Activated CD4-positive, alpha-beta memory T cell treated with anti-CD3 and anti-CD28 coated beads, Interleukin-2, amount 10 ng/mL, durations not matched to agents 7 days and 5 days (primary cell): ENCODE measurements around the gene WDR43. TPM values are rescaled to one million over a fixed set of nuclear protein-coding genes. Genes with fewer than 3 reads are reported as not detected.

ENCODE experiments used
- CTCF ChIA-PET: fragments of 350-600 bp; sonication (Branson Sonifier 250); formaldehyde crosslinking; loops from one replicate; lab custom pipeline; 2021; ENCODE audit warnings: antibody characterized with exemption, inconsistent platforms; lab: Charles Lee
- POLR2A ChIA-PET: fragments of 350-600 bp; sonication (Branson Sonifier 250); formaldehyde crosslinking; loops from one replicate; lab custom pipeline; 2021; ENCODE audit warnings: antibody characterized with exemption; lab: Charles Lee
- DNase-seq: peaks from one replicate; pipeline ENCODE4 v3.0.0-alpha.2; 2020
- H3K27ac Mint-ChIP-seq: one replicate; pipeline ENCODE4 v1.8.0; 2021; ENCODE audit warnings: mild to moderate bottlenecking, mixed read lengths
- H3K27me3 Mint-ChIP-seq: one replicate; pipeline ENCODE4 v1.8.0; 2021; ENCODE audit warnings: mixed read lengths
- H3K36me3 Mint-ChIP-seq: one replicate; pipeline ENCODE4 v1.8.0; 2021; ENCODE audit warnings: low read depth, mixed read lengths
- H3K4me1 Mint-ChIP-seq: one replicate; pipeline ENCODE4 v1.8.0; 2021; ENCODE audit warnings: mixed read lengths
- H3K4me3 Mint-ChIP-seq: one replicate; pipeline ENCODE4 v1.8.0; 2021; ENCODE audit warnings: mild to moderate bottlenecking, mixed read lengths
- H3K9me3 Mint-ChIP-seq: one replicate; pipeline ENCODE4 v1.8.0; 2021; ENCODE audit warnings: mixed read lengths
- total RNA-seq, 2 experiments: library from RNA; stranded (reverse); gene quantifications; one replicate each; pipeline ENCODE4 v1.2.3, GENCODE V29; 2021

Gene WDR43
- total RNA-seq, 2 experiments from 2014 or later = 45.5 to 47.2 TPM

DNA sequence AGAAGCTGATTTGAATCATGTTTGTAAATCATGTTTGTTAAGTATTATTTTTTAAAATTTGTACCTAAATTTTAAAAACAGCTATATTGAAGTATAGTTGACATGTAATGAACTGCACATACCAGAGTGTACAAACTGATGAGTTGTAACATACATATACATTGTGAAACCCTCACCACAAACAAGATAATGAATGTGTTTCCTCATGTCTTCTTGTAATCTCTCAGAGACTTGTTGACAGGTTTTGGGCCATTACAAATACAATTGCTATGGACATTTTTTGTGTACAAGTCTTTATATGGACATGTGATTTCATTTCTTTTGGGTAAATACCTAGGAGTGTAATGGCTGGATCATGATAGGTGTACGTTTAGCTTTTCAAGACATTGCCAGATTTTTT, 21.5 kb downstream of the WDR43 start:
- CTCF ChIA-PET = no interaction called here
- H3K27ac Mint-ChIP-seq = no peak overlapping the region
- no peak for DNase-seq
- no peak overlapping the region for H3K4me3 Mint-ChIP-seq
- POLR2A ChIA-PET = interaction anchor here (0.9 to 1.7 kb wide), 4 partner anchors 15 to 46 kb away, joined by 3 to 6 read pairs (median 4); partner anchors contain the start of gene TRMT61B
- no peaks in the 10 kb centered on the region for H3K27me3 Mint-ChIP-seq
- no peaks in the 10 kb centered on the region for H3K9me3 Mint-ChIP-seq
- H3K4me1 Mint-ChIP-seq = peaks cover 11% of the 10 kb centered on the region
- peaks cover 54% of the 10 kb centered on the region for H3K36me3 Mint-ChIP-seq

GRCh38 chr2:28926847-28927246, 32.4 kb downstream of the WDR43 start:
- H3K27me3 Mint-ChIP-seq = no peaks in the 10 kb centered on the region
- no peak overlapping the region for H3K27ac Mint-ChIP-seq
- peaks cover 4% of the 10 kb centered on the region for H3K4me1 Mint-ChIP-seq
- H3K36me3 Mint-ChIP-seq = peaks cover 79% of the 10 kb centered on the region
- CTCF ChIA-PET = no interaction called here
- no peaks in the 10 kb centered on the region for H3K9me3 Mint-ChIP-seq
- DNase-seq = no peak
- H3K4me3 Mint-ChIP-seq = no peak overlapping the region
- POLR2A ChIA-PET = interaction anchor here (0.7 kb wide), 1 partner anchor 138 kb away, joined by 3 read pairs; no protein-coding TSS in a partner anchor

DNA sequence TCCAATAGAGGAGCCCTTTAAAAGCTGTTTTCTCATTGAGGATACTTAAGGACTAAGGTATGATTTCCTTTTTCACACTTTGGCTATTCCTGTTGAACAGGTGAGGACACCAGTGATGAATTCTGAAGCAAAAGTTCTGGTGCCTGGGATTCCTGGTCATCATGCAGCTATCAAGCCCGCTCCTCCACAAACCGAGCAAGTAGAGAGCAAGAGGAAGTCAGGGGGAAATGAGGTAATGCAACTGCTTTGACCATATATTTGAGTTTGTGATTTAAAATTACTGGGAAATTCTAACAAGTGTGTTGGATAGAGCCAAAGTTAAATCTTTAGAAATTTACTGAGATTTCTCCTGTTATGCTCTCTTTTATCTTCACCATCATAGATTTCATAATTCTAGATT, 33.0 kb downstream of the WDR43 start:
- no peak overlapping the region for H3K4me3 Mint-ChIP-seq
- peaks cover 79% of the 10 kb centered on the region for H3K36me3 Mint-ChIP-seq
- H3K4me1 Mint-ChIP-seq = peaks cover 4% of the 10 kb centered on the region
- POLR2A ChIA-PET = interaction anchor here (0.7 kb wide), 1 partner anchor 138 kb away, joined by 3 read pairs; no protein-coding TSS in a partner anchor
- peak overlapping the region; percentile 27 for H3K27ac Mint-ChIP-seq
- no peaks in the 10 kb centered on the region for H3K9me3 Mint-ChIP-seq
- CTCF ChIA-PET = interaction anchor here (1.8 kb wide), 1 partner anchor 31 kb away, joined by 5 read pairs; no protein-coding TSS in a partner anchor
- DNase-seq = no peak
- H3K27me3 Mint-ChIP-seq = no peaks in the 10 kb centered on the region

DNA sequence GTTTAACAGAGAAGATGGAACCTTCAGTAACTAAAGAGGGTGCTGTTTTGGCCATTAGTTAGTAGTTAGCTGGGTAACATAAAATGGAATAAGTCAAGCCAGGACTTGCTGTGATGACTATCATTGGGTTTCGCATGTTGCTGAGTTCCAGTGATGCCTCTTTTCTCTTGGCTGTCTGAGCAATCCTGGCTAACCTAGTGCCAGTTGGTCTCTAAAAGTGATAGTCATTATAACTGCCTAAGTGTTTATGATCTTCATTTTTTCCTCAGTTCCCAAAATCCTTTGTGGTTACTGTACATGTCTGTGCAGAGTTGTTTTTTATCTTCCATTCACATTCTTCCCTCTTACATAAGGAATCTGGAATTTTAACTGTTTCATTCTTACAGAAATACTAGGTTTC, 33.4 kb downstream of the WDR43 start:
- Mint-ChIP-seq H3K9me3 (no peaks in the 10 kb centered on the region), H3K36me3 (peaks cover 76% of the 10 kb centered on the region), H3K4me1 (peaks cover 4% of the 10 kb centered on the region), H3K27me3 (no peaks in the 10 kb centered on the region), H3K4me3 (no peak overlapping the region), H3K27ac (no peak overlapping the region)
- CTCF ChIA-PET = interaction anchor here (1.8 kb wide), 1 partner anchor 32 kb away, joined by 5 read pairs; no protein-coding TSS in a partner anchor
- POLR2A ChIA-PET = no interaction called here
- DNase-seq = no peak

DNA sequence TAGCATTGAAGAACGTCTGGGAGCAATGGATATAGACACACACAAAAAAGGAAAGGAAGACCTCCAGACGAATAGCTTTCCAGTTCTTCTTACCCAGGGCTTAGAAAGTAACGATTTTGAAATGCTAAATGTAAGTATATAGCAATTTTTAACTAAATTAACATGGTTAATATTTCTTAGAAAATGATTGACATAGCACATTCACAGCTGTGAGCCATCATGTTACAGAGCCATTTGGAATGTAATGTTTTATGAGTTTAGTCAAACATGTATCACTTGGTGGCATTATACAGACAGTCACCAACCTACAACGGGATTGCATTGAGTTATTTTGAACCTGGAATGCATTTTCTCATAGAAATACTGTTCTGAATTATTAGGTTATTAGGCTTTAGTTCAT, 35.1 kb downstream of the WDR43 start:
- Mint-ChIP-seq H3K27ac (no peak overlapping the region), H3K36me3 (peaks cover 73% of the 10 kb centered on the region), H3K4me1 (peaks cover 4% of the 10 kb centered on the region), H3K27me3 (no peaks in the 10 kb centered on the region), H3K4me3 (no peak overlapping the region), H3K9me3 (no peaks in the 10 kb centered on the region)
- POLR2A ChIA-PET = interaction anchor here (1.5 kb wide), 1 partner anchor 28 kb away, joined by 4 read pairs; no protein-coding TSS in a partner anchor
- CTCF ChIA-PET = no interaction called here
- no peak for DNase-seq

GRCh38 chr2:28930205-28930604, 35.7 kb downstream of the WDR43 start:
- H3K27me3 Mint-ChIP-seq = no peaks in the 10 kb centered on the region
- peaks cover 68% of the 10 kb centered on the region for H3K36me3 Mint-ChIP-seq
- ChIA-PET CTCF (no interaction called here), POLR2A (interaction anchor here (1.5 kb wide), 1 partner anchor 28 kb away, joined by 4 read pairs; no protein-coding TSS in a partner anchor)
- no peak for DNase-seq
- no peak overlapping the region for H3K4me3 Mint-ChIP-seq
- H3K9me3 Mint-ChIP-seq = no peaks in the 10 kb centered on the region
- peaks cover 4% of the 10 kb centered on the region for H3K4me1 Mint-ChIP-seq
- no peak overlapping the region for H3K27ac Mint-ChIP-seq

GRCh38 chr2:28934769-28935168, 40.3 kb downstream of the WDR43 start:
- ChIA-PET CTCF (no interaction called here), POLR2A (no interaction called here)
- peaks cover 2% of the 10 kb centered on the region for H3K4me1 Mint-ChIP-seq
- no peak for DNase-seq
- no peaks in the 10 kb centered on the region for H3K9me3 Mint-ChIP-seq
- H3K36me3 Mint-ChIP-seq = peaks cover 64% of the 10 kb centered on the region
- no peaks in the 10 kb centered on the region for H3K27me3 Mint-ChIP-seq
- no peak overlapping the region for H3K4me3 Mint-ChIP-seq
- no peak overlapping the region for H3K27ac Mint-ChIP-seq

DNA sequence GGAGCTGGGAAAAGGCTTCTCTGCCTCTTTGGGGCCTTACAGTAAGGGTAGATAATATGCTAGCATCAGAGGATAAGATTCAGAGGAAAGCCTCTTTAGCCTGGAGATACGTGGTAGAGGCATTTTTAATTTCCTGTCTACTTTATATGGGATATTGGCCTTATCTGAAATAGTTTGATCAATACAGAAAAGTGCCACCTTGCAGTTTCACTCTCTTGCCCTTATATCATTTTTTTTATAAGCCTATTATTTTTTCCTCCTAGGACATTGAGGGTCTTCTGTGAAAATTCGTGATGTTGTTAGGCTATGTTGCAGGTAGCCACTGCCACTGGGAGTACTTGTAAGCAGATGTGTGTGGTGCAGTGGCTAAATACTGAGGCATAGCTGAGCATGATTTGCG, 46.5 kb downstream of the WDR43 start:
- ChIA-PET POLR2A (interaction anchor here (1.2 kb wide), 1 partner anchor 19 kb away, joined by 3 read pairs; no protein-coding TSS in a partner anchor), CTCF (interaction anchor here (0.8 kb wide), 1 partner anchor 120 kb away, joined by 3 read pairs; no protein-coding TSS in a partner anchor)
- no peak for DNase-seq
- Mint-ChIP-seq H3K9me3 (no peaks in the 10 kb centered on the region), H3K27me3 (no peaks in the 10 kb centered on the region), H3K4me1 (peaks cover 4% of the 10 kb centered on the region), H3K27ac (peak overlapping the region; percentile 29), H3K36me3 (peaks cover 72% of the 10 kb centered on the region), H3K4me3 (no peak overlapping the region)

GRCh38 chr2:28944535-28945248, 50.2 kb downstream of the WDR43 start:
- H3K4me3 Mint-ChIP-seq = no peak overlapping the region
- H3K9me3 Mint-ChIP-seq = no peaks in the 10 kb centered on the region
- H3K4me1 Mint-ChIP-seq = peaks cover 3% of the 10 kb centered on the region
- ChIA-PET POLR2A (interaction anchor here (1.0 kb wide), 1 partner anchor 49 kb away, joined by 3 read pairs; no protein-coding TSS in a partner anchor), CTCF (no interaction called here)
- H3K36me3 Mint-ChIP-seq = peaks cover 70% of the 10 kb centered on the region
- no peaks in the 10 kb centered on the region for H3K27me3 Mint-ChIP-seq
- no peak overlapping the region for H3K27ac Mint-ChIP-seq
- no peak for DNase-seq

GRCh38 chr2:28948160-28948559, 53.7 kb downstream of the WDR43 start:
- POLR2A ChIA-PET = no interaction called here
- Mint-ChIP-seq H3K27ac (no peak overlapping the region), H3K4me3 (no peak overlapping the region), H3K9me3 (no peaks in the 10 kb centered on the region), H3K36me3 (peaks cover 48% of the 10 kb centered on the region), H3K27me3 (no peaks in the 10 kb centered on the region), H3K4me1 (peaks cover 6% of the 10 kb centered on the region)
- CTCF ChIA-PET = interaction anchor here (0.7 to 1.6 kb wide), 2 partner anchors 8 to 353 kb away, joined by 3 to 4 read pairs; no protein-coding TSS in a partner anchor
- no peak for DNase-seq

GRCh38 chr2:28949190-28949589, 54.7 kb downstream of the WDR43 start:
- Mint-ChIP-seq H3K4me1 (peaks cover 6% of the 10 kb centered on the region), H3K9me3 (no peaks in the 10 kb centered on the region), H3K27me3 (no peaks in the 10 kb centered on the region), H3K27ac (no peak overlapping the region), H3K36me3 (peaks cover 38% of the 10 kb centered on the region), H3K4me3 (no peak overlapping the region)
- DNase-seq = no peak
- POLR2A ChIA-PET = no interaction called here
- CTCF ChIA-PET = interaction anchor here (0.6 to 1.0 kb wide), 2 partner anchors 10 to 42 kb away, joined by 3 read pairs; no protein-coding TSS in a partner anchor

DNA sequence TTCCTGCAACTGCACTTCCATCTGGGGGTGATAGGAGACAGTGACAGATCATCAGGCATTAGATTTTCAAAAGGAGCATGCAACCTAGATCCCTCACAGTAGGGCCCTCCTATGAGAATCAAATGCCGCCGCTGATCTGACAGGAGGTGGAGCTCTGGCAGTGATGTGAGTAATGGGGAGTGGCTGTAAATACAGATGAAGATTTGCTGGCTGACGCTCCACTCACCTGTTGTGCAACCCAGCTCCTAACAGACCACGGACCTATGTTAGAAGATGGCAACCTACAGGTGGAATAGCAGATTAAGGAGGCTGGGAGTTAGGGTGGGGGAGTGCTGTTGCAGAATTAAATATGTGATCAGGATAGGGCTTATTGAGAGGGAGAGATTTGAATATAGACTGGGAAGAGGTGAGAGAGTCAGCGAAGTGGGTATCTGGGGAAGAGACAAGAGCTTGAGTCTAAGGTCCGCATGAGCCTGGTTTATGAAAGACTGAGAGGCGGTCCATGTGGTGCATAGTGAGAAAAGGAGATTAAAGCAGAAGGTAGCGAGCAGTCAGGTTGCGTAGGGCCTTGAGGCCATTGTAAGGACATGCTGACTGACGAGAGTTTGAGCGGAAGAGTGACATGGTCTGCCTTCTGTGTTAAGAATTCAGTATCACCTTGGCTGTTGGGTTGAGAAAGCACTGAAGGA, 55.3 kb downstream of the WDR43 start:
- no peaks in the 10 kb centered on the region for H3K27me3 Mint-ChIP-seq
- no peak overlapping the region for H3K27ac Mint-ChIP-seq
- H3K36me3 Mint-ChIP-seq = peaks cover 34% of the 10 kb centered on the region
- no peak overlapping the region for H3K4me3 Mint-ChIP-seq
- POLR2A ChIA-PET = no interaction called here
- no peak for DNase-seq
- H3K9me3 Mint-ChIP-seq = no peaks in the 10 kb centered on the region
- CTCF ChIA-PET = interaction anchor here (0.6 to 1.0 kb wide), 2 partner anchors 9 to 42 kb away, joined by 3 read pairs; no protein-coding TSS in a partner anchor
- peaks cover 6% of the 10 kb centered on the region for H3K4me1 Mint-ChIP-seq
